ENCODE results near the gene TRPV6.

GRCh38 chr7:142878315-142878714, 7.2 kb downstream of the TRPV6 start:
- TF ChIP-seq, protein P1, sequence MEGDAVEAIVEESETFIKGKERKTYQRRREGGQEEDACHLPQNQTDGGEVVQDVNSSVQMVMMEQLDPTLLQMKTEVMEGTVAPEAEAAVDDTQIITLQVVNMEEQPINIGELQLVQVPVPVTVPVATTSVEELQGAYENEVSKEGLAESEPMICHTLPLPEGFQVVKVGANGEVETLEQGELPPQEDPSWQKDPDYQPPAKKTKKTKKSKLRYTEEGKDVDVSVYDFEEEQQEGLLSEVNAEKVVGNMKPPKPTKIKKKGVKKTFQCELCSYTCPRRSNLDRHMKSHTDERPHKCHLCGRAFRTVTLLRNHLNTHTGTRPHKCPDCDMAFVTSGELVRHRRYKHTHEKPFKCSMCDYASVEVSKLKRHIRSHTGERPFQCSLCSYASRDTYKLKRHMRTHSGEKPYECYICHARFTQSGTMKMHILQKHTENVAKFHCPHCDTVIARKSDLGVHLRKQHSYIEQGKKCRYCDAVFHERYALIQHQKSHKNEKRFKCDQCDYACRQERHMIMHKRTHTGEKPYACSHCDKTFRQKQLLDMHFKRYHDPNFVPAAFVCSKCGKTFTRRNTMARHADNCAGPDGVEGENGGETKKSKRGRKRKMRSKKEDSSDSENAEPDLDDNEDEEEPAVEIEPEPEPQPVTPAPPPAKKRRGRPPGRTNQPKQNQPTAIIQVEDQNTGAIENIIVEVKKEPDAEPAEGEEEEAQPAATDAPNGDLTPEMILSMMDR (IDR thresholded peaks at IDR 0.05 in 2 of 3, conservative IDR thresholded peaks at IDR 0.05 in 1 of 3; ENCODE audit: borderline replicate concordance in 1 of 3, insufficient read depth in 1 of 3, low read depth in 2 of 3, low read length in 2 of 3), result no peak
- TF ChIP-seq POLR2A (IDR thresholded peaks at IDR 0.05; ENCODE audit: borderline replicate concordance, extremely low read depth, insufficient read depth, insufficient read length) (no peak), REST (IDR thresholded peaks at IDR 0.05; ENCODE audit: low read depth) (no peak), CEBPB (IDR thresholded peaks at IDR 0.05; ENCODE audit: low read depth) (no peak), EZH2 (IDR thresholded peaks at IDR 0.05) (no peak), POLR2AphosphoS5 (IDR thresholded peaks at IDR 0.05; ENCODE audit: low read depth, low read length) (no peak), EZH2phosphoT487 (IDR thresholded peaks at IDR 0.05; ENCODE audit: borderline replicate concordance) (no peak), SP1 (IDR thresholded peaks at IDR 0.05; ENCODE audit: low read depth) (no peak), YY1 (IDR thresholded peaks at IDR 0.05; ENCODE audit: extremely low read depth, insufficient replicate concordance, low read depth, low read length) (no peak), ATF3 (IDR thresholded peaks at IDR 0.05) (no peak), RAD21 (IDR thresholded peaks at IDR 0.05; ENCODE audit: low read depth) (no peak), MAX (IDR thresholded peaks at IDR 0.05) (no peak), FOSL1 (IDR thresholded peaks at IDR 0.05; ENCODE audit: low read depth) (no peak)
- TF ChIP-seq, protein P2, sequence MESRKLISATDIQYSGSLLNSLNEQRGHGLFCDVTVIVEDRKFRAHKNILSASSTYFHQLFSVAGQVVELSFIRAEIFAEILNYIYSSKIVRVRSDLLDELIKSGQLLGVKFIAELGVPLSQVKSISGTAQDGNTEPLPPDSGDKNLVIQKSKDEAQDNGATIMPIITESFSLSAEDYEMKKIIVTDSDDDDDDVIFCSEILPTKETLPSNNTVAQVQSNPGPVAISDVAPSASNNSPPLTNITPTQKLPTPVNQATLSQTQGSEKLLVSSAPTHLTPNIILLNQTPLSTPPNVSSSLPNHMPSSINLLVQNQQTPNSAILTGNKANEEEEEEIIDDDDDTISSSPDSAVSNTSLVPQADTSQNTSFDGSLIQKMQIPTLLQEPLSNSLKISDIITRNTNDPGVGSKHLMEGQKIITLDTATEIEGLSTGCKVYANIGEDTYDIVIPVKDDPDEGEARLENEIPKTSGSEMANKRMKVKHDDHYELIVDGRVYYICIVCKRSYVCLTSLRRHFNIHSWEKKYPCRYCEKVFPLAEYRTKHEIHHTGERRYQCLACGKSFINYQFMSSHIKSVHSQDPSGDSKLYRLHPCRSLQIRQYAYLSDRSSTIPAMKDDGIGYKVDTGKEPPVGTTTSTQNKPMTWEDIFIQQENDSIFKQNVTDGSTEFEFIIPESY (IDR thresholded peaks at IDR 0.05; ENCODE audit: extremely low read depth, insufficient replicate concordance, low read length), result no peak
